Measurements from ENCODE around the gene VWA8. TPM values are rescaled to one million over a fixed set of nuclear protein-coding genes. Genes with fewer than 3 reads are reported as not detected.
"Not testable (repeated sequence)": the region's sequence is repeated elsewhere in the genome, so short reads cannot be mapped to it uniquely, and the experiment has no call there.

VWA8 gene
- total RNA-seq, 2 experiments from 2014 or later: 26.3 to 27.5 TPM

DNA sequence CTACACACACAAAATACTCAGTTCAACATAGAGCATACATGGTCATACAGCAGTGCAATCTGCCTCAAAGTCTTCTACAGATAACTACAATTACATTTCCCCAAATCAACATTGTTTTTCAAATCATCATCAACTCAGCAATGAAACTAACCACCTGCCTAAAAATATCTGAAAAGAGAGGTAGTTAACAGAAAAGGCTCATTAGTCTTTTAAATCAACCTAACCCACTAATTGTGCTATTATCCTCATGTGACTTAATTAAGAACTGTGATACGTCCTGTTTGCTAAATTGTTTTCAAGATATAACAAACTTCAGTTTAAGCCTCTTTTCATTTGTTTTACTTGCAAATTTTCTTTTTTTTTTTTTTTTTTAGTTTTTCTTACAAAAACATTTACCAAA lies 65.4 kb downstream of the VWA8 start:
- Mint-ChIP-seq H3K27ac (no peak overlapping the region), H3K4me1 (ENCODE audit: low read depth) (no peaks in the 10 kb centered on the region), H3K4me3 (no peak overlapping the region), H3K36me3 (ENCODE audit: low read depth) (peaks cover 31% of the 10 kb centered on the region), H3K27me3 (no peaks in the 10 kb centered on the region), H3K9me3 (no peaks in the 10 kb centered on the region)
- intact Hi-C loops (cut with micrococcal nuclease): no loop called here
- ChIA-PET CTCF (no interaction called here), POLR2A (no interaction called here)
- DNase-seq: no peak
- ATAC-seq: no peak
- no peak for TF ChIP-seq CTCF (IDR thresholded peaks at IDR 0.05)

- H3K4me3 Mint-ChIP-seq: no peak overlapping the region
- ATAC-seq (no peak), DNase-seq (no peak)
- no peaks in the 10 kb centered on the region for H3K9me3 Mint-ChIP-seq
- CTCF ChIA-PET: interaction anchor here (3.4 kb wide), 1 partner anchor 13 kb away, joined by 10 read pairs; no protein-coding TSS in a partner anchor
- no peak for TF ChIP-seq CTCF (IDR thresholded peaks at IDR 0.05)
- POLR2A ChIA-PET: interaction anchor here (0.7 kb wide), 1 partner anchor 247 kb away, joined by 3 read pairs; no protein-coding TSS in a partner anchor
- no peak overlapping the region for H3K27ac Mint-ChIP-seq
- peaks cover 2% of the 10 kb centered on the region for H3K4me1 Mint-ChIP-seq (ENCODE audit: low read depth)
- intact Hi-C loops (cut with micrococcal nuclease): no loop called here
- H3K36me3 Mint-ChIP-seq (ENCODE audit: low read depth): peaks cover 36% of the 10 kb centered on the region
- H3K27me3 Mint-ChIP-seq: no peaks in the 10 kb centered on the region
Observed at GRCh38 chr13:41891119-41891518, 69.8 kb downstream of the VWA8 start.

GRCh38 chr13:41883147-41883546 lies 77.8 kb downstream of the VWA8 start:
- H3K9me3 Mint-ChIP-seq: no peaks in the 10 kb centered on the region
- no peak overlapping the region for H3K4me3 Mint-ChIP-seq
- POLR2A ChIA-PET: no interaction called here
- CTCF ChIA-PET: no interaction called here
- no peaks in the 10 kb centered on the region for H3K27me3 Mint-ChIP-seq
- no peak for ATAC-seq
- H3K4me1 Mint-ChIP-seq (ENCODE audit: low read depth): no peaks in the 10 kb centered on the region
- H3K36me3 Mint-ChIP-seq (ENCODE audit: low read depth): peaks cover 58% of the 10 kb centered on the region
- H3K27ac Mint-ChIP-seq: no peak overlapping the region
- intact Hi-C loops (cut with micrococcal nuclease): no loop called here
- no peak for TF ChIP-seq CTCF (IDR thresholded peaks at IDR 0.05)
- no peak for DNase-seq

DNA sequence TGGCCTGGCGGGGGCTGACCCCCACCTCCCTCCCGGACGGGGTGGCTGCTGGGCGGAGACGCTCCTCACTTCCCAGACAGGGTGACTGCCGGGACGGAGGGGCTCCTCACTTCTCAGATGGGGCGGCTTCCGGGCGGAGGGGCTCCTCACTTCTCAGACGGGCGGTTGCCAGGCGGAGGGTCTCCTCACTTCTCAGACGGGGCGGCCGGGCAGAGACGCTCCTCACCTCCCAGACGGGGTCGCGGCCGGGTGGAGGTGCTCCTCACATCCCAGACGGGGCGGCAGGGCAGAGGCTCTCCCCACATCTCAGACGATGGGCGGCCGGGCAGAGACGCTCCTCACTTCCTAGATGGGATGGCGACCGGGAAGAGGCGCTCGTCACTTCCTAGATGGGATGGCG lies 79.0 kb downstream of the VWA8 start:
- H3K27ac Mint-ChIP-seq; POLR2A ChIA-PET; intact Hi-C loops (cut with micrococcal nuclease): not testable (repeated sequence)

GRCh38 chr13:41880966-41881365 lies 79.9 kb downstream of the VWA8 start:
- Mint-ChIP-seq H3K27ac (no peak overlapping the region), H3K4me3 (no peak overlapping the region), H3K9me3 (no peaks in the 10 kb centered on the region), H3K4me1 (ENCODE audit: low read depth) (no peaks in the 10 kb centered on the region), H3K36me3 (ENCODE audit: low read depth) (peaks cover 46% of the 10 kb centered on the region), H3K27me3 (no peaks in the 10 kb centered on the region)
- no peak for ATAC-seq
- POLR2A ChIA-PET: no interaction called here
- no peak for TF ChIP-seq CTCF (IDR thresholded peaks at IDR 0.05)
- intact Hi-C loops (cut with micrococcal nuclease): no loop called here
- CTCF ChIA-PET: no interaction called here
- no peak for DNase-seq

More for the DNA sequence above, 79.0 kb downstream of the VWA8 start:
- ATAC-seq; H3K4me1 Mint-ChIP-seq (ENCODE audit: low read depth); H3K27me3 Mint-ChIP-seq; H3K9me3 Mint-ChIP-seq; CTCF ChIA-PET; H3K4me3 Mint-ChIP-seq; DNase-seq: not testable (repeated sequence)
- peaks cover 51% of the 10 kb centered on the region for H3K36me3 Mint-ChIP-seq (ENCODE audit: low read depth)

DNA sequence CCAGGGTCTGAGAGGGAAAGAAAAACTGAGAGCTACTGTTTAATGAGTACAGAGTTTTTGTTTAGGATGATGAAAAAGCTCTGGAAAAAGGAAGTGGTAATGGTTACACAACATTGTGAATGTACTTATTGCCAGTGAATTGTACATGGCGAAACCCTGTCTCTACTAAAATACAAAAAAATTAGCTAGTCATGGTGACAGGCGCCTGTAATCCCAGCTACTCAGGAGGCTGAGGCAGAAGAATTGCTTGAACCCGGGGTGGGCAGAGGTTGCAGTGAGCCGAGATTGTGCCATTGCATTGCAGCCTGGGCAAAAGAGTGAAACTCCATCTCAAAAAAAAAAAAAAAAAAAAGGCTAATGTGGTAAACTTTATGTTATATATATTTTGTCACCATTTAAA lies 96.3 kb downstream of the VWA8 start:
- POLR2A ChIA-PET: no interaction called here

DNA sequence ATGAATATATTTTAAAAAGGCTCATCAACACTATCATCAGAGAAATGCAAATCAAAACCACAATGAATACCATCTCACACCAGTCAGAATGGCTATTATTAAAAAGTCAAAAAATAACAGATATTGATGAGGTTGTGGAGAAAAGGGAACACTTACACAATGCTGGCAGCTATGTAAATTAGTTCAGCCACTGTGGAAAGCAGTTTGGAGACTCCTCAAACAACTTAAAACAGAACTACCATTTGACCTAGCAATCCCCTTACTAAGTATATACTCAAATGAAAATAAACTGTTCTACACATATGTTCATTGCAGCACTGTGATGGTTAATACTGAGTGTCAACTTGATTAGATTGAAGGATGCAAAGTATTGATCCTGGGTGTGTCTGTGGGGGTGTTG lies 98.2 kb downstream of the VWA8 start:
- POLR2A ChIA-PET; H3K4me1 Mint-ChIP-seq (ENCODE audit: low read depth); ATAC-seq; H3K4me3 Mint-ChIP-seq; H3K27ac Mint-ChIP-seq; H3K9me3 Mint-ChIP-seq; DNase-seq; H3K27me3 Mint-ChIP-seq; intact Hi-C loops (cut with micrococcal nuclease): not testable (repeated sequence)
- CTCF ChIA-PET: interaction anchor here (0.9 kb wide), 1 partner anchor 487 kb away, joined by 3 read pairs; no protein-coding TSS in a partner anchor
- H3K36me3 Mint-ChIP-seq (ENCODE audit: low read depth): peaks cover 50% of the 10 kb centered on the region

More for the DNA sequence above, 96.3 kb downstream of the VWA8 start:
- no peak for DNase-seq
- no peaks in the 10 kb centered on the region for H3K9me3 Mint-ChIP-seq
- H3K36me3 Mint-ChIP-seq (ENCODE audit: low read depth): peaks cover 40% of the 10 kb centered on the region
- no peak overlapping the region for H3K4me3 Mint-ChIP-seq
- TF ChIP-seq CTCF (IDR thresholded peaks at IDR 0.05): no peak
- H3K27me3 Mint-ChIP-seq: no peaks in the 10 kb centered on the region
- intact Hi-C loops (cut with micrococcal nuclease): no loop called here
- H3K27ac Mint-ChIP-seq: no peak overlapping the region
- no peak for ATAC-seq
- CTCF ChIA-PET: no interaction called here
- H3K4me1 Mint-ChIP-seq (ENCODE audit: low read depth): peaks cover 10% of the 10 kb centered on the region

Data from activated CD8-positive, alpha-beta T cell treated with anti-CD3 and anti-CD28 coated beads for 36 hours (primary cell).